HFF-Myc (cell line): ENCODE data around the gene PTPN11.

Experiments used
- DNase-seq: peaks from one replicate; pipeline ENCODE4 v3.0.0-alpha.2; 2011; ENCODE audit warnings: low read depth; ENCODE audit errors: extremely low read depth
- H3K4me3 ChIP-seq: replicated peaks from 2 replicates; pipeline ENCODE4 v1.5.1; 2011; ENCODE audit warnings: low read depth, mild to moderate bottlenecking, control low read depth, low read length
- CTCF ChIP-seq: IDR thresholded peaks from 2 replicates; pipeline ENCODE4 v1.5.1; 2012; ENCODE audit warnings: mild to moderate bottlenecking, low read depth, low read length, control low read depth; ENCODE audit errors: missing control alignments

The PTPN11 gene

GRCh38 chr12:112458330-112458729 is 39.6 kb downstream of the PTPN11 start:
- no peak overlapping the region for H3K4me3 ChIP-seq
- TF ChIP-seq CTCF, result no peak
- no peak for DNase-seq

- no peak overlapping the region for H3K4me3 ChIP-seq
- TF ChIP-seq CTCF, result no peak
- no peak for DNase-seq
Observed at GRCh38 chr12:112458751-112459150, 40.0 kb downstream of the PTPN11 start.

GRCh38 chr12:112463478-112463877 is 44.7 kb downstream of the PTPN11 start:
- H3K4me3 ChIP-seq, result no peak overlapping the region
- DNase-seq, result no peak
- no peak for TF ChIP-seq CTCF

- no peak for TF ChIP-seq CTCF
- H3K4me3 ChIP-seq, result no peak overlapping the region
- DNase-seq, result no peak
Observed at GRCh38 chr12:112464605-112465004, 45.9 kb downstream of the PTPN11 start.

GRCh38 chr12:112466011-112466422 is 47.3 kb downstream of the PTPN11 start:
- DNase-seq, result no peak
- no peak overlapping the region for H3K4me3 ChIP-seq
- TF ChIP-seq CTCF, result no peak

- no peak for TF ChIP-seq CTCF
- no peak overlapping the region for H3K4me3 ChIP-seq
- no peak for DNase-seq
Observed at GRCh38 chr12:112466835-112467234, 48.1 kb downstream of the PTPN11 start.

- no peak for TF ChIP-seq CTCF
- no peak overlapping the region for H3K4me3 ChIP-seq
- DNase-seq, result no peak
Observed at GRCh38 chr12:112468046-112468445, 49.3 kb downstream of the PTPN11 start.
